ENCODE results near the gene PROC. TPM values are rescaled to one million over a fixed set of nuclear protein-coding genes. Genes with fewer than 3 reads are reported as not detected.

The PROC gene
- total RNA-seq, 2 experiments from 2014 or later = 0.28 TPM; not detected in 1

DNA sequence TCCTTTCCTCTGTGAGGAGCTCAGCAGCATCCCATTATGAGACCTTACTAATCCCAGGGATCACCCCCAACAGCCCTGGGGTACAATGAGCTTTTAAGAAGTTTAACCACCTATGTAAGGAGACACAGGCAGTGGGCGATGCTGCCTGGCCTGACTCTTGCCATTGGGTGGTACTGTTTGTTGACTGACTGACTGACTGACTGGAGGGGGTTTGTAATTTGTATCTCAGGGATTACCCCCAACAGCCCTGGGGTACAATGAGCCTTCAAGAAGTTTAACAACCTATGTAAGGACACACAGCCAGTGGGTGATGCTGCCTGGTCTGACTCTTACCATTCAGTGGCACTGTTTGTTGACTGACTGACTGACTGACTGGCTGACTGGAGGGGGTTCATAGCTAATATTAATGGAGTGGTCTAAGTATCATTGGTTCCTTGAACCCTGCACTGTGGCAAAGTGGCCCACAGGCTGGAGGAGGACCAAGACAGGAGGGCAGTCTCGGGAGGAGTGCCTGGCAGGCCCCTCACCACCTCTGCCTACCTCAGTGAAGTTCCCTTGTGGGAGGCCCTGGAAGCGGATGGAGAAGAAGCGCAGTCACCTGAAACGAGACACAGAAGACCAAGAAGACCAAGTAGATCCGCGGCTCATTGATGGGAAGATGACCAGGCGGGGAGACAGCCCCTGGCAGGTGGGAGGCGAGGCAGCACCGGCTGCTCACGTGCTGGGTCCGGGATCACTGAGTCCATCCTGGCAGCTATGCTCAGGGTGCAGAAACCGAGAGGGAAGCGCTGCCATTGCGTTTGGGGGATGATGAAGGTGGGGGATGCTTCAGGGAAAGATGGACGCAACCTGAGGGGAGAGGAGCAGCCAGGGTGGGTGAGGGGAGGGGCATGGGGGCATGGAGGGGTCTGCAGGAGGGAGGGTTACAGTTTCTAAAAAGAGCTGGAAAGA lies 7.6 kb downstream of the PROC start:
- Histone ChIP-seq H3K4me1 (ENCODE audit: insufficient read depth, low read length) (peaks cover 14% of the 10 kb centered on the region), H3K27ac (ENCODE audit: low read depth in 1 of 2, low read length in 2 of 2) (no peak overlapping the region), H3K4me3 (ENCODE audit: low read length) (no peak overlapping the region), H3K27me3 (ENCODE audit: control insufficient read depth in 1 of 2, insufficient read depth in 2 of 2, low read length in 2 of 2) (peaks cover 20 to 29% of the 10 kb centered on the region in 2 experiments), H3K36me3 (ENCODE audit: insufficient read depth, low read length) (no peaks in the 10 kb centered on the region), H3K9me3 (ENCODE audit: control insufficient read depth in 1 of 2, insufficient read depth in 1 of 2, low read length in 2 of 2) (peaks cover 0 to 16% of the 10 kb centered on the region in 2 experiments)
- no peak for TF ChIP-seq CTCF (IDR thresholded peaks at IDR 0.05)
- H3K4me3 Mint-ChIP-seq = no peak overlapping the region
- peaks cover 8% of the 10 kb centered on the region for H3K4me1 Mint-ChIP-seq (ENCODE audit: low read depth)
- ChIA-PET POLR2A (no interaction called here), CTCF (no interaction called here)
- H3K27ac Mint-ChIP-seq = no peak overlapping the region
- ATAC-seq (ENCODE audit: poor library complexity) (no peak), DNase-seq (no peak)
- peaks cover 45% of the 10 kb centered on the region for H3K27me3 Mint-ChIP-seq
- intact Hi-C loops (cut with DNase I, micrococcal nuclease) = no loop called here
- no peaks in the 10 kb centered on the region for H3K9me3 Mint-ChIP-seq
- no peaks in the 10 kb centered on the region for H3K36me3 Mint-ChIP-seq (ENCODE audit: low read depth)

- intact Hi-C loops (cut with DNase I, micrococcal nuclease) = no loop called here
- H3K36me3 Mint-ChIP-seq (ENCODE audit: low read depth) = peaks cover 1% of the 10 kb centered on the region
- CTCF ChIA-PET = no interaction called here
Measured at GRCh38 chr2:127426501-127427354, 8.5 kb downstream of the PROC start.

More at GRCh38 chr2:127426501-127427354, 8.5 kb downstream of the PROC start:
- no peak overlapping the region for H3K27ac ChIP-seq (ENCODE audit: low read depth in 1 of 2, low read length in 2 of 2)
- H3K4me1 Mint-ChIP-seq (ENCODE audit: low read depth) = peaks cover 8% of the 10 kb centered on the region
- DNase-seq = no peak
- peaks cover 0 to 16% of the 10 kb centered on the region in 2 experiments for H3K9me3 ChIP-seq (ENCODE audit: control insufficient read depth in 1 of 2, insufficient read depth in 1 of 2, low read length in 2 of 2)
- peaks cover 20 to 29% of the 10 kb centered on the region in 2 experiments for H3K27me3 ChIP-seq (ENCODE audit: control insufficient read depth in 1 of 2, insufficient read depth in 2 of 2, low read length in 2 of 2)
- H3K27me3 Mint-ChIP-seq = peaks cover 37% of the 10 kb centered on the region
- no peak for ATAC-seq (ENCODE audit: poor library complexity)
- no peaks in the 10 kb centered on the region for H3K36me3 ChIP-seq (ENCODE audit: insufficient read depth, low read length)
- H3K4me3 Mint-ChIP-seq = no peak overlapping the region
- no peak overlapping the region for H3K27ac Mint-ChIP-seq
- POLR2A ChIA-PET = no interaction called here
- no peak overlapping the region for H3K4me3 ChIP-seq (ENCODE audit: low read length)
- H3K4me1 ChIP-seq (ENCODE audit: insufficient read depth, low read length) = peaks cover 14% of the 10 kb centered on the region
- no peak for TF ChIP-seq CTCF (IDR thresholded peaks at IDR 0.05)
- no peaks in the 10 kb centered on the region for H3K9me3 Mint-ChIP-seq
